OCI-LY1 (cell line): ENCODE data around the gene PRPF6.

ENCODE experiments used
- H2AFZ ChIP-seq: fragments of 200-600 bp; sonication (generic), shearing (Covaris generic); 2 replicates; pipeline ENCODE4 v1.6.0; 2014; ENCODE audit warnings: antibody characterized with exemption, mild to moderate bottlenecking, low read length
- H3F3A ChIP-seq: fragments of 200-600 bp; sonication (generic), shearing (Covaris generic); 2 replicates; pipeline ENCODE4 v1.6.0; 2014; ENCODE audit warnings: mild to moderate bottlenecking, antibody characterized with exemption, low read length, moderate library complexity; ENCODE audit not compliant: insufficient read depth
- H3K27ac ChIP-seq: fragments of 200-600 bp; sonication (generic); 2 replicates; pipeline ENCODE4 v1.5.1; 2014; ENCODE audit warnings: low read length, mixed run types, mild to moderate bottlenecking, low read depth; ENCODE audit not compliant: poor library complexity, severe bottlenecking
- H3K27me3 ChIP-seq: fragments of 200-600 bp; sonication (generic); 2 replicates; pipeline ENCODE4 v1.6.0; 2014; ENCODE audit warnings: antibody characterized with exemption, mild to moderate bottlenecking, low read length, moderate library complexity; ENCODE audit not compliant: insufficient read depth
- H3K36me3 ChIP-seq: fragments of 200-600 bp; sonication (generic); 2 replicates; pipeline ENCODE4 v1.6.1; 2014; ENCODE audit warnings: mild to moderate bottlenecking, antibody characterized with exemption, low read length, moderate library complexity, mixed read lengths; ENCODE audit not compliant: insufficient read depth
- H3K4me1 ChIP-seq: fragments of 200-600 bp; sonication (generic); 2 replicates; pipeline ENCODE4 v1.5.1; 2014; ENCODE audit warnings: mild to moderate bottlenecking, low read length, moderate library complexity; ENCODE audit not compliant: insufficient read depth, severe bottlenecking
- H3K4me2 ChIP-seq: fragments of 200-600 bp; sonication (generic), shearing (Covaris generic); 2 replicates; pipeline ENCODE4 v1.6.1; 2014; ENCODE audit warnings: low read length
- H3K4me3 ChIP-seq: fragments of 200-600 bp; sonication (generic); 2 replicates; pipeline ENCODE4 v1.5.1; 2014; ENCODE audit warnings: low read length, low read depth, mild to moderate bottlenecking, mixed read lengths; ENCODE audit not compliant: poor library complexity, severe bottlenecking
- H3K79me2 ChIP-seq: fragments of 200-600 bp; shearing (Covaris generic); 2 replicates; pipeline ENCODE4 v1.6.1; 2016; ENCODE audit warnings: mixed run types, low read length, mixed read lengths; ENCODE audit not compliant: insufficient read depth
- H3K9ac ChIP-seq: fragments of 200-600 bp; sonication (generic), shearing (Covaris generic); 2 replicates; pipeline ENCODE4 v1.6.1; 2014; ENCODE audit warnings: mild to moderate bottlenecking, low read length, mixed read lengths
- H3K9me2 ChIP-seq: fragments of 200-600 bp; sonication (generic), shearing (Covaris generic); 2 replicates; pipeline ENCODE4 v1.6.1; 2014; ENCODE audit warnings: low read depth, mild to moderate bottlenecking, low read length, mixed read lengths
- H3K9me3 ChIP-seq: fragments of 200-600 bp; shearing (Covaris generic); 2 replicates; pipeline ENCODE4 v1.6.1; 2014; ENCODE audit warnings: low read length, mixed read lengths
- H4K20me1 ChIP-seq: fragments of 200-600 bp; sonication (generic), shearing (Covaris generic); 2 replicates; pipeline ENCODE4 v1.6.0; 2016; ENCODE audit warnings: mild to moderate bottlenecking, low read length; ENCODE audit not compliant: insufficient read depth
- EZH2 ChIP-seq: fragments of 200-600 bp; sonication (generic), shearing (Covaris generic); IDR thresholded peaks from 2 replicates; pipeline ENCODE4 v1.8.0; 2017; ENCODE audit warnings: borderline replicate concordance, mixed run types, mild to moderate bottlenecking, antibody characterized with exemption, low read length, moderate library complexity, mixed read lengths
- TF ChIP-seq, protein P1 (sequence below): fragments of 200-600 bp; sonication (generic), shearing (Covaris generic); IDR thresholded peaks from 2 replicates; pipeline ENCODE4 v1.5.1; 2017; ENCODE audit warnings: mild to moderate bottlenecking, antibody characterized with exemption, low read length, moderate library complexity, mixed read lengths

The PRPF6 gene

DNA sequence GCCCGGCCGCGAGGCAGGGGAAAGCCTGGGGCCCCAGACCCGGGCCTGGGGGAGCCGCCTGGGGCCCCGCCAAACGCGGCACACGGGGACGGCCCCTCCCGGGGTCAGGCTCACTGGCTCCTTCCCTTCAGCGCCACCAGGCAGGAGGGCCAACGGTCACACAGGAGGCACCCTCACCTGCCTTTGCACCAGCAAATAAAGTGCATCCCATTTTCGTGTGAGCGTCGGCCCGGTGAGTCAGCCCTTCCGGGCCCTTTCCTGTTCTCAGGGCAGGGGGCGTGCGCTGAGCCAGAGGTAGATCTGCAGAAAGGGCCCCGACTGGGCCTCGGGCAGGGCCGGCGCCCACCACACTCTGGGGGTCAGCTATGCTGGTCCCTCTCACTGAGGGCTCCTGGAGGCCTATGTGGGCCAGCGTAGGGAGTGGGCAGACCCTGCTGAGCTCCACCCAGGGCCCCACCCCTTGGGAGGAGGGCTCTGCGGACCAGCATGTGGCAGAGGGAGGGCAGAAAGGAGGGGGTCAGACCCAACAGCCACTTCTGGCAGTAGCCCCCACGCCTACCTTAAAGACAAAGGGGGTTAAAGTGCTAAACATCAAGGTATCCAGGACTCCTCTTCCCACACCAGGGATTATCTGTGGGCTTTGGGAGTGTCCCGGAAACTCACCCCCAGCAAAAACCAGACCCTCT lies 23.8 kb upstream of the PRPF6 start:
- peaks cover 29% of the 10 kb centered on the region for H3K36me3 ChIP-seq
- peak overlapping the region; percentile 66 for H3K9ac ChIP-seq
- no peaks in the 10 kb centered on the region for H3K9me2 ChIP-seq
- H2AFZ ChIP-seq, result no peak overlapping the region
- no peak for TF ChIP-seq EZH2
- TF ChIP-seq, protein P1, sequence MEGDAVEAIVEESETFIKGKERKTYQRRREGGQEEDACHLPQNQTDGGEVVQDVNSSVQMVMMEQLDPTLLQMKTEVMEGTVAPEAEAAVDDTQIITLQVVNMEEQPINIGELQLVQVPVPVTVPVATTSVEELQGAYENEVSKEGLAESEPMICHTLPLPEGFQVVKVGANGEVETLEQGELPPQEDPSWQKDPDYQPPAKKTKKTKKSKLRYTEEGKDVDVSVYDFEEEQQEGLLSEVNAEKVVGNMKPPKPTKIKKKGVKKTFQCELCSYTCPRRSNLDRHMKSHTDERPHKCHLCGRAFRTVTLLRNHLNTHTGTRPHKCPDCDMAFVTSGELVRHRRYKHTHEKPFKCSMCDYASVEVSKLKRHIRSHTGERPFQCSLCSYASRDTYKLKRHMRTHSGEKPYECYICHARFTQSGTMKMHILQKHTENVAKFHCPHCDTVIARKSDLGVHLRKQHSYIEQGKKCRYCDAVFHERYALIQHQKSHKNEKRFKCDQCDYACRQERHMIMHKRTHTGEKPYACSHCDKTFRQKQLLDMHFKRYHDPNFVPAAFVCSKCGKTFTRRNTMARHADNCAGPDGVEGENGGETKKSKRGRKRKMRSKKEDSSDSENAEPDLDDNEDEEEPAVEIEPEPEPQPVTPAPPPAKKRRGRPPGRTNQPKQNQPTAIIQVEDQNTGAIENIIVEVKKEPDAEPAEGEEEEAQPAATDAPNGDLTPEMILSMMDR, result no peak
- H3K4me3 ChIP-seq, result peak overlapping the region; percentile 61
- H3K9me3 ChIP-seq, result no peaks in the 10 kb centered on the region
- peak overlapping the region; percentile 73 for H3K4me2 ChIP-seq
- H3K79me2 ChIP-seq, result no peaks in the 10 kb centered on the region
- peaks cover 41% of the 10 kb centered on the region for H3K4me1 ChIP-seq
- no peaks in the 10 kb centered on the region for H3F3A ChIP-seq
- peak overlapping the region; percentile 74 for H3K27ac ChIP-seq
- no peaks in the 10 kb centered on the region for H4K20me1 ChIP-seq
- no peaks in the 10 kb centered on the region for H3K27me3 ChIP-seq

GRCh38 chr20:63957690-63958441 lies 23.1 kb upstream of the PRPF6 start:
- no peaks in the 10 kb centered on the region for H3K79me2 ChIP-seq
- TF ChIP-seq, protein P1, result no peak
- TF ChIP-seq EZH2, result no peak
- H3K27me3 ChIP-seq, result no peaks in the 10 kb centered on the region
- peak overlapping the region; percentile 61 for H3K4me3 ChIP-seq
- H3K9me3 ChIP-seq, result no peaks in the 10 kb centered on the region
- peak overlapping the region; percentile 66; the same call in 1 of the 2 replicates for H3K9ac ChIP-seq
- H3K27ac ChIP-seq, result peak overlapping the region; percentile 74
- no peaks in the 10 kb centered on the region for H3K9me2 ChIP-seq
- H3K4me1 ChIP-seq, result peaks cover 41% of the 10 kb centered on the region
- peak overlapping the region; percentile 73 for H3K4me2 ChIP-seq
- no peaks in the 10 kb centered on the region for H3F3A ChIP-seq
- H2AFZ ChIP-seq, result no peak overlapping the region
- no peaks in the 10 kb centered on the region for H4K20me1 ChIP-seq
- H3K36me3 ChIP-seq, result peaks cover 34% of the 10 kb centered on the region

DNA sequence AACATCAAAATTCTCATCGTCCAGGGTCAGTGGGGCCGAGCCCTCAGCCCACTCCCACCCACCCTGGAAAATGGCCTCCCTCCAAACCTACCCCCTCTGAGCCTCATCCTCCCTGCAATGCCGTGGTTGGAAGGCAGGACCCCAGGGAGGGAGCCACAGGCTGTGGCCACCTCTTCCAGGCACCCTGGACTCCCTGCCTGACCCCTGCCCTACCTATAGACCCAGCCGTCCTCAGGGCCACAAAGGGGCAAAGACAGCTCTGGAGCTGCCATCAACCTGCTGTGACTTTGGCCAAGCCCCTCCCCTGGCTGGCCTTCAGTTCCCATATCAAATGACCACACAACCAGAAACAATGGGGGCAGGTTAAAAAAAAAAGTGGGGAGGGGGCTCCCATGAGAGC lies 22.5 kb upstream of the PRPF6 start:
- no peak overlapping the region; the same call in 1 of the 2 replicates for H3K4me2 ChIP-seq

More for the DNA sequence above, 22.5 kb upstream of the PRPF6 start:
- Histone ChIP-seq H2AFZ (no peak overlapping the region), H4K20me1 (no peaks in the 10 kb centered on the region), H3K9me3 (no peaks in the 10 kb centered on the region), H3K9ac (no peak overlapping the region), H3K4me1 (peaks cover 41% of the 10 kb centered on the region), H3K9me2 (no peaks in the 10 kb centered on the region), H3K36me3 (peaks cover 40% of the 10 kb centered on the region), H3K79me2 (no peaks in the 10 kb centered on the region), H3K27me3 (no peaks in the 10 kb centered on the region), H3K27ac (peak overlapping the region; percentile 74), H3F3A (no peaks in the 10 kb centered on the region), H3K4me3 (no peak overlapping the region)
- TF ChIP-seq EZH2, result no peak
- TF ChIP-seq, protein P1, result no peak
